NCI-H2171 treated with DMSO at 0.1 percent for 48 hours (cell line): ENCODE results near the gene PAQR4.
"Not testable (repeated sequence)": the region's sequence is repeated elsewhere in the genome, so short reads cannot be mapped to it uniquely, and the experiment has no call there.

Experiments
- DNase-seq: peaks from one replicate; lab custom pipeline; 2025; lab: John Stamatoyannopoulos, UW

The PAQR4 gene

DNA sequence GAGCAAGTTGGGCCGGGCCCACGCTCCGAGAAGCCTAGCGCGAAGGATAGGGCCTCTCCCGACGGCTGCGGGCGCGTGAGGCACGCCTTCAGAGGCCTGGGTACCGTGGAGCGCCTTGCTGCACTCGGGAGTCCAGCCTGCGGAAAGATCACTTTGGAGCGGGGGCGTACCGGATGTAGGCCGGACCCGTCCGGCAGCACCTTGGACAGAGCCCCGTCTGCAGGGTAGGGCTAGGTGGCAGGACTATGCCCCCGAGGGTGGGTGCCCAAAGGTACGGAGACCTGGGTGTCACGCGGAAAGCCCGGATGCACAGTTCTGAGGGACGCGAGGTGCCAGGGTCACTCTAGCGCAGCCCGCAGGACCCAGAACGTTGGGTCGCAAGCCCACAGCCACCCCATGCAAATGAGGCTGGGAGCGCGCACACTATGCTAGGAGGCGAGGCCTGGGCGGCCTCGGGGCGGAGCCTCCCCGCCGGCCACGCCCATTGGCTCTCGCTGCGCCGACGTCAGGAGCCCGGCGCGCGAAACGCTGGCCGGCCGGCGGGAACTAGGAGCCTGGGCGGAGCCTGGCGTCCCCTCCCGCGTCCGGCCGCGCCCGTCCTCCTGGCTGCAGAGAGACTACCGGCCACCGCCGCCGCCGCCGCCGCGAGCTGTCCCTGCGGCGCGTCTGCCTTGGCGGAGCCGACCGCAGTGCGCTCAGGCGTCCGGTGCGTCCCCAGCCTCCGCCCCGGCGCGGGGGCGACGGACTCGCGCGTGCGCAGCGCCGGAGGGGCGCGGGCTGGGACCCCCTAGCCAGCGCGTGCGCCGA lies at the start of gene PAQR4:
TSS of gene PAQR4 (plus strand) at position 611 of the 807 bp plus-strand sequence. CDS start 327 bp downstream, outside the sequence.
- DNase-seq: peak; percentile 85

DNA sequence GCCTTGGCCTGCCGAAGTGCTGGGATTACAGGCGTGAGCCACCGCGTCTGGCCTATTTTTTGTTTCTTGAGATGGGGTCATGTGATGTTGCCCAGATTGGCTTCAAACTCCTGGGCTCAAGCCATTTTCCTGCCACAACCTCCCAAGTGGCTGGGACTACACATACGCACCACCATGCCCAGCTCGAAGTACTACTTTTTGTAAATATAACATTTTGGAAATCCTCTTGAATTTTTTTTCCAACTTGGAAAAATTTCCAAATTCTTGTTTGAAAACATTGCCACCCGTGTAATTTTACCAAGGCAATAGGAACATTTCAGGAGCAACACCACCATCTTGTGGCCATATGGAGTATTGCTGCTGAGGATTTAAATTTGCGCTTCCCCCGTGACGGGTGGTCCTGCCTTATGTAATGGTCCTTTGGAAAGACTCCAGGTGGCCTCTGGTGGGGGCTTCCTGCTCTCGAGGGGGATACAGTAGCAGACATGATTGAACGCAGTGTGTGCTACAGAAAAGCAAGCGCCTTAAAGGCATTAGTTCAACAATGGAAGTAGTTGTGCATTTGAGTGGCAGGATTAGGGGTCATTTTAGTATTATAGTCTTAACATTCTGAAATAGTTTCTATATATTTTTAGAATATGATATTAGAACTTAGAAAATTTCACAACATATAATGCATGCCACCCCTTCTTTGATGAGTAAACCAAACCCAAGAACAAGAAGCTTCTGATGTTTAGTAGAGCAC lies 49.5 kb upstream of the PAQR4 start:
- DNase-seq: peak; percentile 78

DNA sequence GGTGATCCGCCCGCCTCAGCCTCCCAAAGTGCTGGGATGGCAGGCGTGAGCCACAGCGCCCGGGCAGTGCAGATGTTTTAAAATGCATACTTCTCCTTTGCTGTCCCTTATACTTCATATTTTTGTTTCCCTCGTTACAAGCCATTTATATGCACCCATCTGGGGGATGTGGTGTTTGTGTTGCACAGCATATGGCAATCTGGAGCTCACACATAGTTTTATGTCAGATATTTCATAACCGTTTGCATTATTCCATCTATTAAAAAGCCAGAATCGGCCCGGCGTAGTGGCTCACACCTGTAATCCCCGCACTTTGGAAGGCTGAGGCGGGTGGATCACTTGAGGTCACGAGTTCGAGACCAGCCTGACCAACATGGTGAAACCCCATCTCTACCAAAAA lies 45.7 kb upstream of the PAQR4 start:
- no peak for DNase-seq

DNA sequence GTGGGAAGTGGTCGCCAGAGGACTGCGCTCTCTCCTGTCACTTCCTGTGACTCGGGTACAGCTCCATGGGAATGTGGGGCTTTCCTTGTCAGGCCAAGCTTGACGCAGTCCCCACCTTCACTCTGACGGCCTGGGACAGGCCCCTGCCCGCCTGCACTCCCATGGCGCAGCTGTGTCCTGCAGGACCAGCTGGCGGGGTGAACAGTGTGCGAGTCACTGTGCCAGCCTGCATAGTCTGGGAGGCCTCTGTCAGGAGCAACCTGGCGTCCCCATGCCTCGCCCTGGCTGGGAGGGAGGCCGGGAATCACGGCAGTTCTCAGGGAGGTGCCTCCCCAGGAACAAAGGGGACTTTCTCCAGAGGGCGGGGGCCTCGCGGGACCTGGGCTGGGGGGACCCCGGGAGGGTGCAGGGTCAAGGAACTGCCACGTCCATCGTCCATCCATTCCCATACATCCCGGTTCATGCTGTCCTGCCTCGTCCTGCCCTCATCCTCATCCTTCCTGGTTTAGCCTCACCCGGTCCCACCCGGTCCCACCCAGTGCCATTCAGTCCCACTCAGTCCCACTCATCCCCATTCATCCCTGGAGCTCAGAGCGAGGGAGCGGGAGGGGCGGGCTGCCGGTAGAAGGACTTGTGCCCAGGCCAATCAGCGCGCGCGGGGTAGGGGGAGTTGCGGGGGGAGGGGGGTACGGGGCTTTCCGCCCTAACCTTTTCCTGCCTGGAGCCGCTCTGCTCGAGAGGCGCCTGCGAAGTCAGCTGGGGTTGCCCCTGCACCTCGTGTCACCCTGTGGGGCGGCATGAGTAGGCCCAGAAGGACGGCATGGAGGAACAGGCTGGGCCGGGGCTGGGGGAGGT lies 44.0 kb upstream of the PAQR4 start:
- peak; percentile 41 for DNase-seq

DNA sequence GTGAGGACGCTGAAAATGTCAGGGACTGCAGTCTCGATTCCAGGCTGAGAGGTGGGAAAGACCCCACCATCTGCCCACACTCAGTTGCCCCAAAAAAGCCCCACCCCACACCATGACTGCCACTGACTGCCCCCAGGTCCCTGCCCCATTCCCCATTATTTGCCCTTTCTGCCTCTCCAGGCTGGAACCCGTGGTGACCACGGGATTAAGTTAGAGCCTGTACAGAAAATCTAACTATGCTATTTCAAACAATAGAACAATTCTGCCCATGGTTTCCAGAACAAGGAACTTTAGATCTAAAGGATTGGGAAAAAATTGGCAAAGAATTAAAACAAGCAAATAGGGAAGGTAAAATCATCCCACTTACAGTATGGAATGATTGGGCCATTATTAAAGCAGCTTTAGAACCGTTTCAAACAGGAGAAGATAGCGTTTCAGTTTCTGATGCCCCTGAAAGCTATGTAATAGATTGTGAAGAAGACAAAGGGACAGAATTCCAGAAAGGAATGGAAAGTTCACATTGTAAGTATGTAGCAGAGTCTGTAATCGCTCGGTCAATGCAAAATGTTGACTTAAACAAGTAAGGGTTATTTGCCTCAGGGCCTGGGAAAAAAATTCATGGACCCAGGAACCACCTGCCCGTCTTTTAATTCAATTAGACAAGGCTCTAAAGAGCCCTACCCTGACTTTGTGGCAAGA lies 43.0 kb upstream of the PAQR4 start:
- DNase-seq: no peak

DNA sequence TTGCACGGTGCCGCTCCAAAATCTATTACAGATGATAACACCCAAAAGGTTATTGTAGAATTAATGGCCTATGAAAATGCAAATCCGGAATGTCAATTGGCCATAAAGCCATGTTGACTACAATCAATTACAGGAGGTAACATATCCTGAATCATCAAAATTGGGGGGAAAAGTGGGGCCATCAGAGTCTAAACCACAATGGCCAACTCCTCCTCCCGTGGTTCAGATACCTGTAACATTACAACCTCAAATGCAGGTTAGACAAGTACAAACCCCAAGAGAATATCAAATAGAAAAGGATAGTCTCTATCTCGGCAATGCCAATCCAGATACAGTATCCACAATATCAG lies 42.5 kb upstream of the PAQR4 start:
- no peak for DNase-seq

DNA sequence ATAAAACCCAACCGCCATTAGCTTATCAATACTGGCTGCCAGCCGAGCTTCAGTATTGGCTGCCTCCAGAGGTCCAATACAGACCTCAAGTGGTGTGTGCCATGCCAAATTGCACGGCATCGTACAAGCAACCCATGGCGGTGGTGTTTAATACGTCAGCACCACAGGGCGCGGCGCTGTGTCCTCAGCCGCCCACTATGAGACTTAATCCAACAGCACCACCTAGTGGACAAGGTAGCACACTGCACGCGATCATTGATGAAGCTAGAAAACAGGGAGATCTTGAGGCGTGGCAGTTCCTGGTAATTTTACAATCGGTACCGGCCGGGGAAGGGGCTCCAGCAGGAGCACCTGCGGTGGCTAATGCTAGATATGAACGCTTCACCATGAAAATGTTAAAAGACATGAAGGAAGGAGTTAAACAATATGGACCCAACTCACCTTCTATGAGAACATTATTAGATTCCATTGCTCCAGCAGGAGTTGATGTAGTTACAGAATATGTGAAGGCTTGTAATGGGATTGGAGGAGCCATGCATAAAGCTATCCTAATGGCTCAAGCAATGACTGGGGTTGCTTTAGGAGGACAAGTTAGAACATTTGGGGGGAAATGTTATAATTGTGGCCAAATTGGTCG lies 42.0 kb upstream of the PAQR4 start:
- peak; percentile 85 for DNase-seq

DNA sequence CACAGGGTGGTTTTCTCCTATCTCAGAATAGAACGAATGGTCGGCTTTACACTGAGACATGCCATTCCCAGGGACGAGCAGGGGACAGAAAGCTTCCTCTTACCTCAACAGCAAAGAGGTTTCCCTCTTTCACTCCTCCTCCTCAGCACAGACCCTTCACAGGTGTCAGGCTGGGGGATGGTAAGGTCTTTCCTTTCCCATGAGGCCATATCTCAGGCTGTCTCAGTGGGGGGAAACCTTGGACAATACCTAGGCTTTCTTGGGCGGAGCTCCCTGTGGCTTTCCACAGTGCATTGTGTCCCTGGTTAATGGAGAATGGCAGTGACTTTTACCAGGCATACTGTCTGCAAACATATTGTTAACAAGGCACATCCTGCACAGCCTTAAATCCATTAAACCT lies 41.0 kb upstream of the PAQR4 start:
- DNase-seq: not testable (repeated sequence)

DNA sequence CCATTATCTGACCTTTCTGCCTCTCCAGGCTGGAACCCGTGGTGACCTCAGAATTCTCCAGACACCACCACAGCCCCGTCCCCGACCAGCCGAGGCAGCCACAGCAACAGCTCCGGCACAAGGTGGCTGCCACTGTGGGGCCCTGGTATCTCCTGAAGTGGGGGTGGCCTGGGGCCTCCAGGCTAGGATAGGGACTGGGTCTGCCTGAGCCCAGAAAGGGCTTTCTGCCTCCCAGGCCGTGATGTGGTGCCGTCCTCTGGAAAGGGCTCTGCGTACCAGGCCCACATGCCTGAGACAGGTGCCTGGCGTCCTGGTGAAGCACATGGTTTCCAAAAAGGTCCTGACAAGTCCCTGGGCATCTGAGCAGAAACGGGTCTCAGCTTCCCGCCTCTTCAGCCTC lies 40.4 kb upstream of the PAQR4 start:
- DNase-seq: no peak

DNA sequence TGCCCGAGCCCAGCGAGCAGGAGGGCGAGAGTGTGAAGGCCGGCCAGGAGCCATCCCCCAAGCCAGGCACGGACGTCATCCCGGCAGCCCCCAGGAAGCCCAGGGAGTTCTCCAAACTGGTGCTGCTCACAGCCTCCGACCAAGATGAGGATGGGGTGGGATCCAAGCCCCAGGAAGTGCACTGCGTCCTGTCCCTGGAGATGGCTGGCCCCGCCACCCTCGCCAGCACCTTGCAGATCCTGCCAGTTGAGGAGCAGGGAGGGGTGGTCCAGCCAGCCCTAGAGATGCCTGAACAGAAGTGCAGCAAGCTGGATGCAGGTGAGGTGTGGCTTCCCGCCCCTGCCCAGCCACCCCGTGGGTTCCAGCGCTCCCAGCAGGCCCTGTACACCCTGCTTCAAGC lies 39.5 kb upstream of the PAQR4 start:
- no peak for DNase-seq

DNA sequence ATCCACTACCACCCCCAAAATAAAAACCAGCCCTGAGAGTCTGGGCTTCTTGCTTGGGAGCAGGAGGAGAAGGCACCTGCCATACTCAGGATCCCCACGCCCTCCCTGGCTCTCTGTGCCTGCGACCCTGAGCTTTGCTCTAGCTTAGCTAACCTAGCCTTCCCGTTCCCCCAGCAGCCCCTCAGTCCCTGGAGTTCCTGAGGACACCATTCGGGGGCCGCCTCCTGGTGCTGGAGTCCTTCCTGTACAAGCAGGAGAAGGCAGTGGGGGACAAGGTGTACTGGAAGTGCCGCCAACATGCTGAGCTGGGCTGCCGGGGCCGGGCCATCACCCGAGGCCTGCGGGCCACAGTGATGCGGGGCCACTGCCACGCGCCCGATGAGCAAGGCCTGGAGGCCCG lies 38.9 kb upstream of the PAQR4 start:
- no peak for DNase-seq

DNA sequence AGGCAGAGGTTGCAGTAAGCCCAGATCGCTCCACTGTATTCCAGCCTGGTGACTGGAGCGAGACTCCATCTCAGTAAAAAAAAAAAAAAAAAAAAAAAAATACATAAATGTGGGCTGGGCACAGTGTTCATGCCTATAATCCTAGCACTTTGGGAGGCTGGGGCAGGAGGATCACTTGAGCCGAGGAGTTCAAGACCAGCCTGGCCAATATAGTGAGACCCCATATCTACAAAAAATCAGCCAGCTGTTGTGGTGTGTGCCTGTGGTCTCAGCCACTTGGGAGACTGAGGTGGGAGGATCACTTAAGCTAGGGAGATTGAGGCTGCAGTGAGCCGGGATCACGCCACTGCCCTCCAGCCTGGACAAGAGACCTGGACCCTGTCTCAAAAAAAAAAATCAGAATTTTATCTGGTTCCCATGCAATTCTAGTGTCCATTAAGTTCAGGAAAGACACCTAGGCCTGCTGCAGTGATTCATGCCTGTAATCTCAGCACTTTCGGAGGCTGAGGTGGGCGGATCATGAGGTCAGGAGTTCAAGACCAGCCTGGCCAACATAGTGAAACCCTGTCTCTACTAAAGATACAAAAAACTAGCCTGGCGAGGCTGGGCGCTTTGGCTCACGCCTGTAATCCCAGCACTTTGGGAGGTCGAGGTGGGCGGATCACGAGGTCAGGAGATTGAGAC lies 37.8 kb upstream of the PAQR4 start:
- DNase-seq: not testable (repeated sequence)

DNA sequence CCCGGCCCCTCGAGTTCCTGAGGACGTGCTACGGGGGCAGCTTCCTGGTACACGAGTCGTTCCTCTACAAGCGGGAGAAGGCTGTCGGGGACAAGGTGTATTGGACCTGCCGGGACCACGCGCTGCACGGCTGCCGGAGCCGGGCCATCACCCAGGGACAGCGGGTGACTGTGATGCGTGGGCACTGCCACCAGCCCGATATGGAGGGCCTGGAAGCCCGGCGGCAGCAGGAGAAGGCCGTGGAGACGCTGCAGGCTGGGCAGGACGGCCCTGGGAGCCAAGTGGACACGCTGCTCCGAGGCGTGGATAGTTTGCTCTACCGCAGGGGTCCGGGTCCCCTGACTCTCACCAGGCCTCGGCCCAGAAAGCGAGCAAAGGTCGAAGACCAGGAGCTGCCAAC lies 36.0 kb upstream of the PAQR4 start:
- DNase-seq: no peak

DNA sequence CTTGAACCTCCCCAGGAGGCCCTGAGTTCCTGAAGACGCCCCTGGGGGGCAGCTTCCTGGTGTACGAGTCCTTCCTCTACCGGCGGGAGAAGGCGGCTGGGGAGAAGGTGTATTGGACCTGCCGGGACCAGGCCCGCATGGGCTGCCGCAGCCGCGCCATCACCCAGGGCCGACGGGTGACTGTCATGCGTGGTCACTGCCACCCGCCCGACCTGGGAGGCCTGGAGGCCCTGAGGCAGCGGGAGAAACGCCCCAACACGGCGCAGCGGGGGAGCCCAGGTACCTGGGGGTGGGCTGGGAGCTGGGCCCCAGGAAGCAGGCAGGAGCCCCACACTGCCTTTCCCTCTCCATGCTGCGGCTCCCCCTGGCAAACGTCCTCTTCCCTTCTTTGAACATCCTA lies 35.4 kb upstream of the PAQR4 start:
- no peak for DNase-seq

DNA sequence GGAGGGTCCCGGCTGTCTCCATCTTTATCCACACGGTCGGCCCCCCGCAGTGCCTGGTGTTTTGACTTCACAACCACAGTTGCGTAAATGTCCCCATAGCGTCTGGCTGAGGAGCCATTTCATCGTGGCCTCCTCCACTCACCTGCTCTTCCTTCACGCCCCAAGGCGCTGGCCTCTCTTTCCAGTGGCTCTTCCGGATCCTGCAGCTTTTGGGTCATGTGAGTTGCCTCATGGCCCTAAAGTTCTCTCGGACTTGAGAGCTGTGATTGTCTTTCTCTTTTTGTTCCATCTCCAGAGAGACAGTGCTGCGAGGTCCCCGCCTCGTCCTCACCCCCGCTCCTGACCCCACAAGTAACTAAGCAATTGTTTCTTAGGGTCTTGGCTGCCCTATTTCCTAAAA lies 34.7 kb upstream of the PAQR4 start:
- DNase-seq: no peak

DNA sequence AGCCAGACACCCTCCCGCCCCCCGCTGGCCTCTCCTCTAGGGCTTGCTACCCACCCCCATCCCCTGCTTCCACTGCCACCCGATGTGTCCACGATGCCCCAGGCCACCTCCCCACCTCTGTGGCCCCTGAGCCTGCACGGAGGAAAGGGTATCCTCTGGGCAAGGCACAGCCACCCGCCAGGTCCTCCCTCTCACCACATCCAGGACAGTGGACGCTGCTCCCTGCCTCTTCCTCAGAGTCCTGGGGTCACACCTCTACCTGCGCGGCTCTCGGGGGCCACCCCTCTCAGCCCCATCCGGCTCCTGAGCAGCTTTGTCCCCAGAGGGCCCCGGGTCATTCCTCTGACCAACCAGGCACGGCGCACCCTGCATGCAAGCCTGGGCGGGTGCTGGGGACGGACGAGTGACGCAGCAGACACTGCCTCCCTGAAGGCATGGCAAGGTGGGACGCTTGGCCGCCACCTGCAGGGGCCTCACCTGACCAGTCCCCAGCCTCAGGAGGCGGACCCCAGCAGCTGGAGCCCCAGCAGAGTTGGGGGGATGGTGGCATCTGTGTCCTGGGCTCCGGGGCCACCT lies 32.6 kb upstream of the PAQR4 start:
- no peak for DNase-seq

DNA sequence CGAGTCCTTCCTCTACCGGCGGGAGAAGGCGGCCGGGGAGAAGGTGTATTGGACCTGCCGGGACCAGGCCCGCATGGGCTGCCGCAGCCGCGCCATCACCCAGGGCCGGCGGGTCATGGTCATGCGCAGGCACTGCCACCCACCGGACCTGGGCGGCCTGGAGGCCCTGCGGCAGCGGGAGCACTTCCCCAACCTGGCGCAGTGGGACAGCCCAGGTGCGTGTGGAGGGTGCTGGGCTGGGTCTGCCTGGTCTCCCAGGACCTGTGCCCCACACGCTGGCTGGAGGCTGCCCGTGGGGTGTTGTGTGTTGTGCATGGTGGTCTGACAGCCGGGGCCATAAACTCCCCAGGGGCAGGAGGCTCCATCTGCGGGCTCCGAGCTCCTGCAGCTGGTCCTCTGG lies 32.0 kb upstream of the PAQR4 start:
- DNase-seq: no peak

DNA sequence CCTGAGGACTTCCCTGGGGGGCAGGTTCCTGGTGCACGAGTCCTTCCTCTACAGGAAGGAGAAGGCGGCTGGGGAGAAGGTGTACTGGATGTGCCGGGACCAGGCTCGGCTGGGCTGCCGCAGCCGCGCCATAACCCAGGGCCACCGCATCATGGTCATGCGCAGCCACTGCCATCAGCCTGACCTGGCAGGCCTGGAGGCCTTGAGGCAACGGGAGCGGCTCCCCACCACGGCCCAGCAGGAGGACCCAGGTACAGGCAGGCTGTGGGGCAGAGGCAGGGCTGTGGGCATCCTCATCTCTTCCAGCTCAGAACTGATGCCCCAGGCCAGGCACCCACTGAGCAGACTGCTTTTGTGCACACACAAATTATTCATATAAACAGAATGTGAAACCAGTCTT lies 30.9 kb upstream of the PAQR4 start:
- DNase-seq: no peak

DNA sequence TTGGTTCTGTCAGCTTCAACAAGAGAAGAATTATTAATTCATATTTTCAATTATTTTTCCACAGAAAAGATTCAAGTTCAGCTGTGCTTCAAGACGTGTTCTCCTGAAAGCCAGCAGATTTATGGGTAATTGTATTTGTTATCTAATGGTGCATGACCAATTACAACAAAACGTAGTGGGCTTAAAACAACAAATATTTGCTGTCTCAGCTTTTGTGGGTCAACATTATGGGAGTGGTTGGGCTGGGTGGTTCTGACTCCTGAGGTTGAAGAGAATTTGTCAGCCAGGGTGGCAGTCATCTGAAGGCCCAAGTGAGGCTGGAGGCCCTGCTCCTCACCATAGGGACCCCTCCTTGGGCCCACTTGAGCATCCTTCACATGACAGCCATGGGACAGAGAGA lies 29.2 kb upstream of the PAQR4 start:
- DNase-seq: no peak

DNA sequence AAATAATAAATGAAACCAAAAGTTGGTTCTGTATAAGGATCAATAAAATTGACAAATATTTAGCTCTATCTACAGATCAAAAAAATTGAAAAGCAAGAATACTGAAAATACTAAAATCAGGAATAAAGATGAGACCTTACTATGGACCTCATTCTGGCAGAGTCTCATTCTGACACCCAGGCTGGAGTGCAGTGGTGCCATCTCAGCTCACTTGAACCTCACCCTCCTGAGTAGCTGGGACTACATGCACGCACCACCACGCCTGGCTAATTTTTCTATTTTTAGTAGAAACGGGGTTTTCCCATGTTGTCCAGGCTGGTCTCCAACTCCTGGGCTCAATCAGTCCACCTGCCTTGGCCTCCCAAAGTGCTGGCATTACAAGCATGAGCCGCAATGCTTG lies 27.1 kb upstream of the PAQR4 start:
- no peak for DNase-seq

DNA sequence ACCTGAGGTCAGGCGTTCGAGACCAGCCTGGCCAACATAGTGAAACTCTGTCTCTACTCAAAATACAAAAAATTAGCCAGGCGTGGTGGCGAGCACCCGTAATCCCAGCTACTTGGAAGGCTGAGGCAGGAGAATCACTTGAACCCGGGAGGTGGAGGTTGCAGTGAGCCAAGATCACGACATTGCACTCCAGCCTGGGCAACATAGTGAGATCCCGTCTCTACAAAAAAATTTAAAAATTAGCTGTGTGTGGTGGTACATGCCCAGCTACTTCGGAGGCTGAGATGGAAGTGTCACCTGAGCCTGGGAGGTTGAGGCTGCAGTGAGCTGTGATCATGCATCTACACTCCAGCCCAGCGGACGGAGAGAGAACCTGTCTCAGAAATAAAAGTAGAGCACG lies 25.4 kb upstream of the PAQR4 start:
- DNase-seq: not testable (repeated sequence)
